HCT116 (cell line): ENCODE measurements around the gene EGFR. TPM values are rescaled to one million over a fixed set of nuclear protein-coding genes. Genes with fewer than 3 reads are reported as not detected.

Source experiments
- ATAC-seq: fragments of 200-7000 bp; cut with Tn5 transposase; 2 replicates; pipeline ENCODE4 v1.9.1; 2020; ENCODE audit warnings: mild to moderate bottlenecking, moderate library complexity
- BruUV-seq: library from RNA; stranded (reverse); fragments of 400-500 nt; replicated peaks from 2 replicates; lab custom pipeline; 2021; lab: Mats Ljungman, UMichigan
- CTCF ChIA-PET: fragments of 300-600 bp; sonication (Branson Sonifier 250); formaldehyde crosslinking; loops from one replicate; lab custom pipeline; 2021; ENCODE audit warnings: antibody characterized with exemption; lab: Charles Lee
- POLR2A ChIA-PET: fragments of 300-600, 350-600 bp; sonication (Branson Sonifier 250); formaldehyde crosslinking; loops from one replicate; lab custom pipeline; 2021; ENCODE audit warnings: antibody characterized with exemption; lab: Charles Lee
- RAD21 ChIA-PET, 2 experiments: fragments of 300-600 bp; sonication (Branson Sonifier 250); formaldehyde crosslinking; loops; one replicate each; lab custom pipeline; 2023; ENCODE audit warnings: low total read pairs in 2 of 2; ENCODE audit not compliant: uncharacterized antibody in 2 of 2, unreplicated experiment in 2 of 2, low non-redundant PET in 1 of 2; lab: Charles Lee
- DNase-seq: peaks from one replicate; pipeline ENCODE4 v3.0.0-alpha.2; 2010; ENCODE audit warnings: low read depth, low spot score
- H2AFZ ChIP-seq: fragments of 200-600 bp; shearing (Covaris generic), sonication (generic); 2 replicates; pipeline ENCODE4 v1.6.1; 2017; ENCODE audit warnings: low read depth, mixed run types, mixed read lengths, antibody characterized with exemption, low read length; ENCODE audit not compliant: poor library complexity, severe bottlenecking
- H3K27ac ChIP-seq: 2 replicates; pipeline ENCODE4 v1.5.1; 2012; ENCODE audit warnings: low read depth, low read length
- H3K27me3 ChIP-seq: fragments of 200-600 bp; sonication (generic); 2 replicates; pipeline ENCODE4 v1.6.1; 2016; ENCODE audit warnings: mixed run types, low read length, mixed read lengths; ENCODE audit not compliant: insufficient read depth
- H3K36me3 ChIP-seq, 2 experiments: fragments of 200-500 bp in 1 of 2; fragments of 200-600 bp in 1 of 2; sonication (Bioruptor generic) in 1 of 2; sonication (generic) in 1 of 2; 2 replicates each; pipeline versions ENCODE4 v1.5.1 to v1.6.1; 2014 to 2016; ENCODE audit warnings: low read length in 2 of 2, inconsistent platforms in 1 of 2, mixed read lengths in 1 of 2, mixed run types in 1 of 2; ENCODE audit not compliant: insufficient read depth in 2 of 2, control insufficient read depth in 1 of 2
- H3K4me1 ChIP-seq, 2 experiments: fragments of 200-600 bp in 1 of 2; sonication (generic) in 1 of 2; 2 replicates each; pipeline versions ENCODE4 v1.5.1 to v1.6.1; 2012 to 2017; ENCODE audit warnings: low read length in 2 of 2, inconsistent platforms in 1 of 2, mild to moderate bottlenecking in 1 of 2, mixed read lengths in 1 of 2, mixed run types in 1 of 2, moderate library complexity in 1 of 2; ENCODE audit not compliant: insufficient read depth in 2 of 2, control insufficient read depth in 1 of 2
- H3K4me2 ChIP-seq: fragments of 200-600 bp; sonication (generic); 2 replicates; pipeline ENCODE4 v1.6.1; 2017; ENCODE audit warnings: mixed run types, low read length, mixed read lengths
- H3K4me3 ChIP-seq, 2 experiments: fragments of 200-600 bp in 1 of 2; sonication (generic) in 1 of 2; replicated peaks in 1 of 2; 2 replicates each; pipeline ENCODE4 v1.5.1; 2011 to 2016; ENCODE audit warnings: low read length in 2 of 2, control low read depth in 1 of 2, low read depth in 1 of 2, mild to moderate bottlenecking in 1 of 2, mixed read lengths in 1 of 2, mixed run types in 1 of 2
- H3K79me2 ChIP-seq: fragments of 200-600 bp; sonication (generic); 2 replicates; pipeline ENCODE4 v1.6.1; 2017; ENCODE audit warnings: mild to moderate bottlenecking, mixed run types, low read length, moderate library complexity, mixed read lengths; ENCODE audit not compliant: insufficient read depth
- H3K9ac ChIP-seq: fragments of 200-600 bp; sonication (generic); 2 replicates; pipeline ENCODE4 v1.6.1; 2016; ENCODE audit warnings: low read length, mixed read lengths
- H3K9me2 ChIP-seq: fragments of 200-600 bp; sonication (generic), shearing (Covaris generic); 2 replicates; pipeline ENCODE4 v1.6.1; 2017; ENCODE audit warnings: mixed run types, mild to moderate bottlenecking, moderate library complexity; ENCODE audit not compliant: insufficient read depth
- H3K9me3 ChIP-seq, 2 experiments: fragments of 200-500 bp in 1 of 2; fragments of 200-600 bp in 1 of 2; sonication (Bioruptor generic) in 1 of 2; sonication (generic) in 1 of 2; 2 replicates each; pipeline ENCODE4 v1.6.1; 2014 to 2017; ENCODE audit warnings: low read length in 2 of 2, mixed read lengths in 2 of 2, inconsistent platforms in 1 of 2, low read depth in 1 of 2, mild to moderate bottlenecking in 1 of 2, mixed run types in 1 of 2, moderate library complexity in 1 of 2; ENCODE audit not compliant: control insufficient read depth in 1 of 2, insufficient read depth in 1 of 2
- H4K20me1 ChIP-seq: fragments of 200-600 bp; sonication (generic), shearing (Covaris generic); 2 replicates; pipeline ENCODE4 v1.6.1; 2017; ENCODE audit warnings: mixed run types, mild to moderate bottlenecking, moderate library complexity; ENCODE audit not compliant: insufficient read depth
- ATF3 ChIP-seq: IDR thresholded peaks from 2 replicates; pipeline ENCODE4 v1.6.1; 2012
- CBX3 ChIP-seq: IDR thresholded peaks from 2 replicates; pipeline ENCODE4 v1.6.1; 2012; ENCODE audit warnings: low read depth
- CEBPB ChIP-seq: IDR thresholded peaks from 2 replicates; pipeline ENCODE4 v1.6.1; 2012; ENCODE audit warnings: low read depth
- ELF1 ChIP-seq: IDR thresholded peaks from 2 replicates; pipeline ENCODE4 v1.6.1; 2012; ENCODE audit warnings: low read depth, borderline replicate concordance
- EZH2 ChIP-seq: fragments of 200-600 bp; sonication (generic); IDR thresholded peaks from 2 replicates; pipeline ENCODE4 v1.6.1; 2017; ENCODE audit warnings: antibody characterized with exemption, mixed run types
- EZH2phosphoT487 ChIP-seq: fragments of 200-600 bp; IDR thresholded peaks from 2 replicates; pipeline ENCODE4 v1.6.1; 2018; ENCODE audit warnings: antibody characterized with exemption, borderline replicate concordance
- JUND ChIP-seq: IDR thresholded peaks from 2 replicates; pipeline ENCODE4 v1.6.1; 2012
- MAX ChIP-seq: IDR thresholded peaks from 2 replicates; pipeline ENCODE4 v1.6.1; 2012
- POLR2AphosphoS5 ChIP-seq: IDR thresholded peaks from 2 replicates; pipeline ENCODE4 v1.6.1; 2011; ENCODE audit warnings: mild to moderate bottlenecking, low read depth, low read length, moderate library complexity
- SP1 ChIP-seq: IDR thresholded peaks from 2 replicates; pipeline ENCODE4 v1.6.1; 2012; ENCODE audit warnings: low read depth
- SRF ChIP-seq: IDR thresholded peaks from 2 replicates; pipeline ENCODE4 v1.6.1; 2012; ENCODE audit warnings: low read depth
- TCF7L2 ChIP-seq: IDR thresholded peaks from 2 replicates; pipeline ENCODE4 v1.7.0; 2011; ENCODE audit warnings: borderline replicate concordance, inconsistent platforms; ENCODE audit not compliant: insufficient read depth, insufficient read length; ENCODE audit errors: extremely low read depth
- YY1 ChIP-seq: IDR thresholded peaks from 2 replicates; pipeline ENCODE4 v1.6.1; 2011; ENCODE audit warnings: low read length, low read depth, moderate library complexity, mild to moderate bottlenecking; ENCODE audit not compliant: insufficient replicate concordance; ENCODE audit errors: extremely low read depth
- ZBTB33 ChIP-seq: IDR thresholded peaks from 2 replicates; pipeline ENCODE4 v1.6.1; 2011; ENCODE audit warnings: mild to moderate bottlenecking, low read length, moderate library complexity; ENCODE audit not compliant: insufficient replicate concordance; ENCODE audit errors: extremely low read depth
- ZFX ChIP-seq: fragments of 450-650 bp; IDR thresholded peaks from 2 replicates; pipeline ENCODE4 v1.6.1; 2017
- ZNF274 ChIP-seq: fragments of 200-500 bp; sonication (Bioruptor generic); IDR thresholded peaks from 2 replicates; pipeline ENCODE4 v1.6.1; 2014; ENCODE audit warnings: mild to moderate bottlenecking, low read depth, low read length, inconsistent platforms
- intact Hi-C: fragments of 100-400 bp; cut with micrococcal nuclease; formaldehyde crosslinking; loops from 2 replicates; pipeline ENCODE4 v1.10.0; 2022
- total RNA-seq: library from RNA; stranded (reverse); gene quantifications from one replicate; pipeline ENCODE4 v1.2.1, GENCODE V29; 2021; ENCODE audit not compliant: unreplicated experiment

The EGFR gene
- total RNA-seq, 1 experiment from 2014 or later, result 71.5 TPM

GRCh38 chr7:55083206-55083605, 64.4 kb downstream of the EGFR start:
- CTCF ChIA-PET, result no interaction called here
- POLR2A ChIA-PET, result no interaction called here
- no peaks in the 10 kb centered on the region for H3K9me3 ChIP-seq
- H3K36me3 ChIP-seq, result no peaks in the 10 kb centered on the region
- no peaks in the 10 kb centered on the region for H3K27me3 ChIP-seq
- H3K9me2 ChIP-seq, result no peaks in the 10 kb centered on the region
- TF ChIP-seq ZFX, result no peak
- no peak for TF ChIP-seq EZH2phosphoT487
- no peak for TF ChIP-seq POLR2AphosphoS5
- no peak for TF ChIP-seq ZNF274
- no peak for TF ChIP-seq ATF3
- TF ChIP-seq SP1, result no peak
- no peak for TF ChIP-seq JUND
- TF ChIP-seq SRF, result no peak
- TF ChIP-seq TCF7L2, result no peak
- TF ChIP-seq MAX, result no peak
- TF ChIP-seq CBX3, result no peak
- TF ChIP-seq CEBPB, result no peak
- no peak for TF ChIP-seq ZBTB33
- no peak for TF ChIP-seq EZH2
- TF ChIP-seq YY1, result no peak
- no peak for TF ChIP-seq ELF1
- no peak for ATAC-seq
- no peak for DNase-seq
- H3K79me2 ChIP-seq, result peaks cover 72% of the 10 kb centered on the region
- no peak overlapping the region for H3K4me2 ChIP-seq
- H3K9ac ChIP-seq, result no peak overlapping the region
- RAD21 ChIA-PET, result no interaction called here
- no peak overlapping the region for H3K4me3 ChIP-seq
- peaks cover 61 to 94% of the 10 kb centered on the region in 2 experiments for H3K4me1 ChIP-seq
- no peaks in the 10 kb centered on the region for H4K20me1 ChIP-seq
- no TSS peak for BruUV-seq
- intact Hi-C loops, result no loop called here
- H2AFZ ChIP-seq, result no peak overlapping the region
- H3K27ac ChIP-seq, result no peak overlapping the region
